Loucy (cell line): ENCODE data around the gene MGRN1.
A peak's percentile ranks its signal among the peaks of the same experiment; 100 is the strongest.

Experiments used
- H2AFZ ChIP-seq: fragments of 200-600 bp; sonication (generic); 2 replicates; pipeline ENCODE4 v1.6.0; 2016; ENCODE audit warnings: antibody characterized with exemption, mild to moderate bottlenecking, low read length, moderate library complexity
- H3F3A ChIP-seq: fragments of 200-600 bp; 2 replicates; pipeline ENCODE4 v1.6.0; 2016; ENCODE audit warnings: antibody characterized with exemption, low read depth, mild to moderate bottlenecking
- H3K27me3 ChIP-seq: fragments of 200-600 bp; sonication (generic); 2 replicates; pipeline ENCODE4 v1.6.1; 2014; ENCODE audit warnings: low read length, mild to moderate bottlenecking; ENCODE audit not compliant: insufficient read depth, poor library complexity, severe bottlenecking
- H3K36me3 ChIP-seq: fragments of 200-600 bp; sonication (generic); 2 replicates; pipeline ENCODE4 v1.6.1; 2016; ENCODE audit warnings: low read length; ENCODE audit not compliant: insufficient read depth
- H3K4me1 ChIP-seq: fragments of 200-600 bp; sonication (generic); 2 replicates; pipeline ENCODE4 v1.5.1; 2014; ENCODE audit warnings: low read length, mild to moderate bottlenecking; ENCODE audit not compliant: insufficient read depth, poor library complexity, severe bottlenecking
- H3K4me2 ChIP-seq: fragments of 200-600 bp; sonication (generic); 2 replicates; pipeline ENCODE4 v1.6.0; 2014; ENCODE audit warnings: antibody characterized with exemption, low read length, low read depth, mild to moderate bottlenecking; ENCODE audit not compliant: poor library complexity, severe bottlenecking
- H3K4me3 ChIP-seq: fragments of 200-600 bp; sonication (generic); 2 replicates; pipeline ENCODE4 v1.5.1; 2014; ENCODE audit warnings: low read length, mild to moderate bottlenecking, mixed read lengths; ENCODE audit not compliant: poor library complexity, severe bottlenecking
- H3K79me2 ChIP-seq: fragments of 200-600 bp; sonication (generic); 2 replicates; pipeline ENCODE4 v1.6.1; 2014; ENCODE audit warnings: low read length; ENCODE audit not compliant: insufficient read depth
- H3K9ac ChIP-seq: fragments of 200-600 bp; sonication (generic); 2 replicates; pipeline ENCODE4 v1.6.0; 2014; ENCODE audit warnings: mild to moderate bottlenecking, low read depth, low read length, moderate library complexity; ENCODE audit not compliant: poor library complexity, severe bottlenecking
- H3K9me2 ChIP-seq: fragments of 200-600 bp; sonication (generic); replicated peaks from 2 replicates; pipeline ENCODE4 v1.6.1; 2016; ENCODE audit warnings: low read depth, low read length, mixed read lengths
- H3K9me3 ChIP-seq: fragments of 200-600 bp; sonication (generic); 2 replicates; pipeline ENCODE4 v1.6.1; 2014; ENCODE audit warnings: mild to moderate bottlenecking, antibody characterized with exemption, low read length, low read depth; ENCODE audit not compliant: insufficient read depth
- H4K20me1 ChIP-seq: fragments of 200-600 bp; sonication (generic); 2 replicates; pipeline ENCODE4 v1.6.0; 2014; ENCODE audit warnings: antibody characterized with exemption, low read length, mild to moderate bottlenecking; ENCODE audit not compliant: insufficient read depth, poor library complexity, severe bottlenecking
- CTCF ChIP-seq: fragments of 200-600 bp; sonication (generic); conservative IDR thresholded peaks from 2 replicates; pipeline ENCODE4 v1.5.1; 2014; ENCODE audit warnings: mild to moderate bottlenecking, antibody characterized with exemption, low read length
- EZH2phosphoT487 ChIP-seq: fragments of 200-600 bp; IDR thresholded peaks from 2 replicates; pipeline ENCODE4 v1.6.1; 2018; ENCODE audit warnings: antibody characterized with exemption, mild to moderate bottlenecking, moderate library complexity, borderline replicate concordance

The MGRN1 gene

GRCh38 chr16:4675864-4676786, 51.5 kb downstream of the MGRN1 start:
- H3K4me3 ChIP-seq = peak overlapping the region; percentile 34
- H3K4me2 ChIP-seq = peak overlapping the region; percentile 71
- H3K9ac ChIP-seq = peak overlapping the region; percentile 63
- no peaks in the 10 kb centered on the region for H4K20me1 ChIP-seq
- H3K9me3 ChIP-seq = no peaks in the 10 kb centered on the region
- H2AFZ ChIP-seq = no peak overlapping the region
- TF ChIP-seq CTCF = no peak
- TF ChIP-seq EZH2phosphoT487 = no peak
- H3K79me2 ChIP-seq = no peaks in the 10 kb centered on the region
- no peaks in the 10 kb centered on the region for H3K36me3 ChIP-seq
- H3F3A ChIP-seq = no peaks in the 10 kb centered on the region
- no peaks in the 10 kb centered on the region for H3K27me3 ChIP-seq
- H3K9me2 ChIP-seq = no peaks in the 10 kb centered on the region
- peaks cover 13% of the 10 kb centered on the region for H3K4me1 ChIP-seq

- TF ChIP-seq CTCF (no peak), EZH2phosphoT487 (no peak)
Observed at GRCh38 chr16:4676831-4677230, 52.2 kb downstream of the MGRN1 start.

GRCh38 chr16:4677390-4677789, 52.8 kb downstream of the MGRN1 start:
- Histone ChIP-seq H4K20me1 (no peaks in the 10 kb centered on the region), H3K9ac (no peak overlapping the region), H3K9me2 (no peaks in the 10 kb centered on the region), H3K79me2 (no peaks in the 10 kb centered on the region), H3F3A (no peaks in the 10 kb centered on the region), H3K36me3 (no peaks in the 10 kb centered on the region), H3K4me1 (peaks cover 13% of the 10 kb centered on the region), H3K27me3 (no peaks in the 10 kb centered on the region), H3K4me2 (no peak overlapping the region), H3K4me3 (no peak overlapping the region), H3K9me3 (no peaks in the 10 kb centered on the region), H2AFZ (no peak overlapping the region)
- TF ChIP-seq CTCF = no peak

More at GRCh38 chr16:4676831-4677230, 52.2 kb downstream of the MGRN1 start:
- Histone ChIP-seq H3K9me2 (no peaks in the 10 kb centered on the region), H3K27me3 (no peaks in the 10 kb centered on the region), H3K9me3 (no peaks in the 10 kb centered on the region), H3K9ac (peak overlapping the region; percentile 63), H3K4me3 (peak overlapping the region; percentile 34), H3K36me3 (no peaks in the 10 kb centered on the region), H3K4me2 (peak overlapping the region; percentile 71), H3K4me1 (peaks cover 13% of the 10 kb centered on the region), H3F3A (no peaks in the 10 kb centered on the region), H3K79me2 (no peaks in the 10 kb centered on the region), H2AFZ (no peak overlapping the region), H4K20me1 (no peaks in the 10 kb centered on the region)
